Measurements from ENCODE around the gene ANP32E. TPM values are rescaled to one million over a fixed set of nuclear protein-coding genes. Genes with fewer than 3 reads are reported as not detected.

Gene ANP32E
- total and polyA plus RNA-seq, 2 of the 8 experiments (the other 6 are each of a cell fraction or from before 2014, with no cell fraction given), result 20.7 to 123 TPM

GRCh38 chr1:150282558-150282958 lies 46.6 kb upstream of the ANP32E start (continued):
- TF ChIP-seq RBBP5 (IDR thresholded peaks at IDR 0.05; ENCODE audit: borderline replicate concordance, low read depth, low read length) (no peak), TBP (IDR thresholded peaks at IDR 0.05; ENCODE audit: low read depth, low read length) (0 out of 2 replicates have a peak, but pooled peaks have one; percentile 7), MAX (IDR thresholded peaks at IDR 0.05) (peak; percentile 16; the same call in 1 of the 2 replicates), SP4 (IDR thresholded peaks at IDR 0.05; ENCODE audit: low read length) (0 out of 2 replicates have a peak, but pooled peaks have one; percentile 48), TAF1 (IDR thresholded peaks at IDR 0.05; ENCODE audit: low read depth, low read length) (peak; percentile 33; the same call in 1 of the 2 replicates), SIN3A (conservative IDR thresholded peaks at IDR 0.05 in 1 of 2, IDR thresholded peaks at IDR 0.05 in 1 of 2; ENCODE audit: low read depth in 1 of 2, low read length in 2 of 2) (peak; percentile 76 to 77; a peak in 2 of 4 replicates), RFX5 (IDR thresholded peaks at IDR 0.05; ENCODE audit: borderline replicate concordance, low read depth, low read length) (0 out of 2 replicates have a peak, but pooled peaks have one; percentile 0), SIX5 (IDR thresholded peaks at IDR 0.05; ENCODE audit: low read depth, low read length) (no peak), KDM5A (IDR thresholded peaks at IDR 0.05; ENCODE audit: low read length) (no peak), EP300 (IDR thresholded peaks at IDR 0.05; ENCODE audit: borderline replicate concordance in 1 of 2, low read depth in 2 of 2, low read length in 2 of 2) (0 out of 3 replicates have a peak, but pooled peaks of 1 of the 2 experiments have one; percentile 6), POU5F1 (IDR thresholded peaks at IDR 0.05; ENCODE audit: low read depth, low read length) (no peak), CTBP2 (IDR thresholded peaks at IDR 0.05; ENCODE audit: borderline replicate concordance, insufficient read depth, insufficient read length, low read length) (no peak), SAP30 (IDR thresholded peaks at IDR 0.05; ENCODE audit: insufficient read depth, insufficient replicate concordance, low read length) (peak; percentile 88), KDM1A (IDR thresholded peaks at IDR 0.05; ENCODE audit: borderline replicate concordance, low read length) (no peak), RNF2 (IDR thresholded peaks at IDR 0.05; ENCODE audit: borderline replicate concordance, low read depth, low read length, missing control alignments, poor library complexity, severe bottlenecking) (no peak), YY1 (IDR thresholded peaks at IDR 0.05; ENCODE audit: low read depth, low read length) (no peak), KDM4A (IDR thresholded peaks at IDR 0.05; ENCODE audit: low read depth, low read length, severe bottlenecking) (peak; percentile 54), USF2 (IDR thresholded peaks at IDR 0.05; ENCODE audit: low read length) (peak; percentile 0; the same call in 1 of the 2 replicates), BRCA1 (IDR thresholded peaks at IDR 0.05; ENCODE audit: low read depth, low read length) (no peak), JUND (IDR thresholded peaks at IDR 0.05; ENCODE audit: low read length) (no peak)
- TF ChIP-seq, protein P1, sequence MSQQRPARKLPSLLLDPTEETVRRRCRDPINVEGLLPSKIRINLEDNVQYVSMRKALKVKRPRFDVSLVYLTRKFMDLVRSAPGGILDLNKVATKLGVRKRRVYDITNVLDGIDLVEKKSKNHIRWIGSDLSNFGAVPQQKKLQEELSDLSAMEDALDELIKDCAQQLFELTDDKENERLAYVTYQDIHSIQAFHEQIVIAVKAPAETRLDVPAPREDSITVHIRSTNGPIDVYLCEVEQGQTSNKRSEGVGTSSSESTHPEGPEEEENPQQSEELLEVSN (IDR thresholded peaks at IDR 0.05), result no peak; the same call in 1 of the 2 replicates

Measured in H1 (cell line).